SK-N-SH (cell line): ENCODE data around the gene SMIM21. TPM values are rescaled to one million over a fixed set of nuclear protein-coding genes. Genes with fewer than 3 reads are reported as not detected.

Experiments
- CTCF ChIA-PET: fragments of 300-600, 350-600 bp; formaldehyde crosslinking; extraction: SDS; loops from one replicate; lab custom pipeline; 2021; lab: Yijun Ruan, JAX
- POLR2A ChIA-PET: fragments of 350-600 bp; sonication (Branson Sonifier 250); formaldehyde crosslinking; extraction: SDS; loops from one replicate; lab custom pipeline; 2020; ENCODE audit warnings: antibody characterized with exemption, inconsistent platforms; lab: Yijun Ruan, JAX
- DNase-seq: peaks from one replicate; pipeline ENCODE4 v3.0.0; 2012
- H2AFZ ChIP-seq: fragments of 200-600 bp; sonication (generic); 2 replicates; pipeline ENCODE4 v1.8.1; 2016; ENCODE audit warnings: antibody characterized with exemption, mild to moderate bottlenecking, low read depth
- H3F3A ChIP-seq: fragments of 200-600 bp; sonication (generic); replicated peaks from 2 replicates; pipeline ENCODE3; 2016; ENCODE audit warnings: antibody characterized with exemption, mild to moderate bottlenecking; ENCODE audit not compliant: insufficient read depth
- H3K27ac ChIP-seq, 2 experiments: fragments of 200-500 bp in 1 of 2; fragments of 200-600 bp in 1 of 2; sonication (Bioruptor generic) in 1 of 2; sonication (generic), shearing (Covaris generic) in 1 of 2; 2 replicates each; pipeline versions ENCODE4 v1.5.1 to v1.6.1; 2014 to 2016; ENCODE audit warnings: low read depth in 2 of 2, inconsistent platforms in 1 of 2, low read length in 1 of 2, mild to moderate bottlenecking in 1 of 2, mixed read lengths in 1 of 2
- H3K27me3 ChIP-seq: fragments of 200-600 bp; sonication (generic), shearing (Covaris generic); 2 replicates; pipeline ENCODE4 v1.6.1; 2016; ENCODE audit warnings: mixed run types; ENCODE audit not compliant: insufficient read depth
- H3K36me3 ChIP-seq, 2 experiments: fragments of 200-500 bp in 1 of 2; fragments of 200-600 bp in 1 of 2; sonication (Bioruptor generic) in 1 of 2; sonication (generic) in 1 of 2; replicated peaks in 1 of 2; 2 replicates each; pipeline versions ENCODE3 to v1.5.1; 2014 to 2016; ENCODE audit warnings: low read length in 1 of 2, mild to moderate bottlenecking in 1 of 2; ENCODE audit not compliant: insufficient read depth in 2 of 2, control insufficient read depth in 1 of 2
- H3K4me1 ChIP-seq, 2 experiments: fragments of 200-500 bp in 1 of 2; fragments of 200-600 bp in 1 of 2; sonication (Bioruptor generic) in 1 of 2; sonication (generic), shearing (Covaris generic) in 1 of 2; 2 replicates each; pipeline versions ENCODE4 v1.5.1 to v1.6.1; 2014 to 2016; ENCODE audit warnings: low read depth in 1 of 2, low read length in 1 of 2, mixed run types in 1 of 2; ENCODE audit not compliant: insufficient read depth in 2 of 2, control insufficient read depth in 1 of 2
- H3K4me2 ChIP-seq: fragments of 200-600 bp; sonication (generic), shearing (Covaris generic); 2 replicates; pipeline ENCODE4 v1.6.1; 2017; ENCODE audit warnings: mixed run types
- H3K4me3 ChIP-seq, 2 experiments: fragments of 200-500 bp in 1 of 2; fragments of 200-600 bp in 1 of 2; sonication (Bioruptor generic) in 1 of 2; sonication (generic), shearing (Covaris generic) in 1 of 2; 2 replicates each; pipeline versions ENCODE4 v1.5.1 to v1.8.1; 2014 to 2016; ENCODE audit warnings: low read depth in 2 of 2, inconsistent platforms in 1 of 2, low read length in 1 of 2, mild to moderate bottlenecking in 1 of 2, mixed read lengths in 1 of 2, moderate library complexity in 1 of 2
- H3K79me2 ChIP-seq: fragments of 200-600 bp; sonication (generic); 2 replicates; pipeline ENCODE4 v1.8.1; 2017; ENCODE audit warnings: mild to moderate bottlenecking; ENCODE audit not compliant: insufficient read depth
- H3K9ac ChIP-seq: fragments of 200-600 bp; sonication (generic); 2 replicates; pipeline ENCODE4 v1.6.1; 2017; ENCODE audit warnings: mixed run types
- H3K9me2 ChIP-seq: fragments of 200-600 bp; sonication (generic); 2 replicates; pipeline ENCODE4 v1.6.1; 2017; ENCODE audit warnings: mixed run types
- H3K9me3 ChIP-seq: fragments of 200-600 bp; sonication (generic); 2 replicates; pipeline ENCODE4 v1.6.1; 2017; ENCODE audit warnings: mixed run types, mild to moderate bottlenecking, moderate library complexity
- H4K20me1 ChIP-seq: fragments of 200-600 bp; sonication (generic); 2 replicates; pipeline ENCODE4 v1.6.1; 2017; ENCODE audit warnings: mild to moderate bottlenecking, mixed run types; ENCODE audit not compliant: insufficient read depth
- CHD2 ChIP-seq: fragments of 150-350 bp; IDR thresholded peaks from 2 replicates; pipeline ENCODE4 v1.6.1; 2018; ENCODE audit warnings: low read length; ENCODE audit not compliant: partially characterized antibody
- CTCF ChIP-seq: fragments of 200-600 bp; sonication (generic); IDR thresholded peaks from 2 replicates; pipeline ENCODE4 v1.6.1; 2017; ENCODE audit warnings: antibody characterized with exemption, mild to moderate bottlenecking, moderate library complexity
- ELF1 ChIP-seq: IDR thresholded peaks from 2 replicates; pipeline ENCODE4 v1.4.0; 2012
- FOXM1 ChIP-seq: IDR thresholded peaks from 2 replicates; pipeline ENCODE4 v1.4.0; 2012; ENCODE audit warnings: low read depth, mild to moderate bottlenecking
- GATA2 ChIP-seq: sonication (generic); formaldehyde crosslinking; IDR thresholded peaks from 2 replicates; pipeline ENCODE4 v1.5.0; 2020; ENCODE audit warnings: mild to moderate bottlenecking, missing genetic modification reagents
- MXI1 ChIP-seq: IDR thresholded peaks from 2 replicates; pipeline ENCODE4 v1.6.1; 2012; ENCODE audit warnings: mild to moderate bottlenecking, low read depth, low read length, improper control_type of control experiment
- NRF1 ChIP-seq: IDR thresholded peaks from 2 replicates; pipeline ENCODE4 v1.6.1; 2012; ENCODE audit warnings: low read depth, mild to moderate bottlenecking, low read length
- PBX3 ChIP-seq: IDR thresholded peaks from 2 replicates; pipeline ENCODE4; 2012
- RFX5 ChIP-seq: IDR thresholded peaks from 2 replicates; pipeline ENCODE4 v1.6.1; 2012; ENCODE audit warnings: mild to moderate bottlenecking, improper control_type of control experiment, low read length
- TAF1 ChIP-seq: IDR thresholded peaks from 2 replicates; pipeline ENCODE4 v1.6.1; 2012; ENCODE audit warnings: low read depth, mild to moderate bottlenecking, low read length, moderate library complexity, borderline replicate concordance
- TEAD4 ChIP-seq: IDR thresholded peaks from 2 replicates; pipeline ENCODE4 v1.4.0; 2012; ENCODE audit warnings: mild to moderate bottlenecking, borderline replicate concordance; ENCODE audit not compliant: insufficient read depth
- USF1 ChIP-seq: IDR thresholded peaks from 2 replicates; pipeline ENCODE4 v1.4.0; 2012; ENCODE audit warnings: low read depth, borderline replicate concordance
- YY1 ChIP-seq: IDR thresholded peaks from 2 replicates; pipeline ENCODE4 v1.4.0; 2012; ENCODE audit warnings: low read depth, mild to moderate bottlenecking
- ZBTB33 ChIP-seq: IDR thresholded peaks from 2 replicates; pipeline ENCODE4 v1.4.0; 2012; ENCODE audit warnings: low read depth, borderline replicate concordance
- WGBS: methylation state at CpG from one replicate; pipeline ENCODE4 v1.1.6; 2017; ENCODE audit warnings: low lambda C conversion rate; 5-methylcytosine and 5-hydroxymethylcytosine counted together
- polyA plus RNA-seq, 3 experiments: library from polyadenylated mRNA; depleted of rRNA; stranded (reverse); fragments of >200 nt; gene quantifications; 2 replicates each; pipeline ENCODE4 v1.2.3, GENCODE V29; 2012

SMIM21 gene
- polyA plus RNA-seq, 1 of the 3 experiments (the other 2 are of a cell fraction): not detected

GRCh38 chr18:75418293-75419005, 9.1 kb downstream of the SMIM21 start:
- Histone ChIP-seq H3F3A (no peaks in the 10 kb centered on the region), H3K79me2 (no peaks in the 10 kb centered on the region), H3K27me3 (no peaks in the 10 kb centered on the region), H3K27ac (no peak overlapping the region), H4K20me1 (no peaks in the 10 kb centered on the region), H3K4me1 (peaks cover 0 to 2% of the 10 kb centered on the region in 2 experiments; a peak in 2 of 4 replicates), H3K4me2 (no peak overlapping the region), H3K9ac (no peak overlapping the region), H2AFZ (no peak overlapping the region), H3K9me3 (no peaks in the 10 kb centered on the region), H3K36me3 (no peaks in the 10 kb centered on the region), H3K4me3 (no peak overlapping the region), H3K9me2 (no peaks in the 10 kb centered on the region)
- 61% methylated on average over 10 of the region's 10 CpGs for WGBS
- DNase-seq: no peak
- TF ChIP-seq PBX3: no peak
- no peak for TF ChIP-seq NRF1
- TF ChIP-seq TEAD4: no peak
- no peak for TF ChIP-seq ELF1
- no peak for TF ChIP-seq CTCF
- CTCF ChIA-PET: no interaction called here
- POLR2A ChIA-PET: no interaction called here

DNA sequence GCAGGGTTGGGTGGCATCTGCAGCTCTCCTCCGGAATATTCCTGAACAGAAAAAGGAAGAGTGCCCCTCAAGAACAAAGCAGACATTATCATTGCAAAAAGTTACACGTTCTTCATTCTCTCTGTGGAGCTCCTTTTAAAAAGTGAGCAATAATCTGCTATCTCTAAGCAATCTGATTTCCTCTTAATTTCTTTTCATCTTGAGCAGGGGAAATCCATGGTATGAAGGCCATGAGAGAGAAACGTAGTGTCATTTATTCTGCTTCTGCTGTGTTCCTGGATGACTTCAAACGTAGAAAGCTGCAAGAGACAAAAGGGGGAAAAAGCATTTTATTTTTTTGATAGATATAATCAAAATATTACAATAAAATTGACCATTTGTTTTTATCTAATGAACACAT, 16.9 kb downstream of the SMIM21 start:
- CTCF ChIA-PET: interaction anchor here (0.9 to 1.2 kb wide), 2 partner anchors 9 kb away, joined by 3 to 4 read pairs; no protein-coding TSS in a partner anchor
- TF ChIP-seq YY1 (no peak), GATA2 (CRISPR knock-in tag) (no peak), CTCF (no peak), TEAD4 (no peak), USF1 (no peak), FOXM1 (no peak), MXI1 (no peak), TAF1 (no peak), PBX3 (no peak), CHD2 (no peak), RFX5 (no peak), ZBTB33 (no peak)

More for the DNA sequence above, 16.9 kb downstream of the SMIM21 start:
- no peaks in the 10 kb centered on the region for H3K4me1 ChIP-seq
- no peak overlapping the region for H2AFZ ChIP-seq
- H3K27ac ChIP-seq: no peak overlapping the region
- H3K9me2 ChIP-seq: no peaks in the 10 kb centered on the region
- no peaks in the 10 kb centered on the region for H3K9me3 ChIP-seq
- no peak overlapping the region for H3K4me2 ChIP-seq
- DNase-seq: no peak
- no peak overlapping the region for H3K4me3 ChIP-seq
- POLR2A ChIA-PET: no interaction called here
- H3F3A ChIP-seq: no peaks in the 10 kb centered on the region
- 63% methylated on average over 4 of the region's 4 CpGs for whole genome bisulfite sequencing
- no peaks in the 10 kb centered on the region for H3K36me3 ChIP-seq
- H4K20me1 ChIP-seq: no peaks in the 10 kb centered on the region
- H3K79me2 ChIP-seq: no peaks in the 10 kb centered on the region
- H3K9ac ChIP-seq: no peak overlapping the region
- H3K27me3 ChIP-seq: no peaks in the 10 kb centered on the region
